ENCODE data around the gene ZNF428.

The ZNF428 gene

GRCh38 chr19:43564800-43565199 lies 54.6 kb downstream of the ZNF428 start:
- 94 to 95% methylated on average over 9 of the region's 9 CpGs for WGBS, 2 experiments
- peaks cover 4% of the 10 kb centered on the region for H3K36me3 ChIP-seq (ENCODE audit: control insufficient read depth, insufficient read depth, low read length)

GRCh38 chr19:43563816-43564457 lies 55.5 kb downstream of the ZNF428 start:
- no peak overlapping the region for H3K27ac ChIP-seq (ENCODE audit: insufficient read depth, low read depth, low read length, poor library complexity, severe bottlenecking)
- no peaks in the 10 kb centered on the region for H3K9me3 ChIP-seq (ENCODE audit: control insufficient read depth, low read length)
- 84 to 86% methylated on average over 10 of the region's 10 CpGs for WGBS, 2 experiments
- no peaks in the 10 kb centered on the region for H3K27me3 ChIP-seq (ENCODE audit: control insufficient read depth, insufficient read depth, low read length, poor library complexity, severe bottlenecking)
- peaks cover 4% of the 10 kb centered on the region for H3K36me3 ChIP-seq (ENCODE audit: control insufficient read depth, insufficient read depth, low read length)
- H3K4me1 ChIP-seq (ENCODE audit: control insufficient read depth, insufficient read depth, low read length), result no peaks in the 10 kb centered on the region
- H3K4me3 ChIP-seq (ENCODE audit: insufficient read depth, low read depth, low read length), result no peak overlapping the region

More at GRCh38 chr19:43564800-43565199, 54.6 kb downstream of the ZNF428 start:
- H3K4me1 ChIP-seq (ENCODE audit: control insufficient read depth, insufficient read depth, low read length), result no peaks in the 10 kb centered on the region
- H3K27ac ChIP-seq (ENCODE audit: insufficient read depth, low read depth, low read length, poor library complexity, severe bottlenecking), result no peak overlapping the region
- no peaks in the 10 kb centered on the region for H3K9me3 ChIP-seq (ENCODE audit: control insufficient read depth, low read length)
- H3K4me3 ChIP-seq (ENCODE audit: insufficient read depth, low read depth, low read length), result no peak overlapping the region
- H3K27me3 ChIP-seq (ENCODE audit: control insufficient read depth, insufficient read depth, low read length, poor library complexity, severe bottlenecking), result no peaks in the 10 kb centered on the region

DNA sequence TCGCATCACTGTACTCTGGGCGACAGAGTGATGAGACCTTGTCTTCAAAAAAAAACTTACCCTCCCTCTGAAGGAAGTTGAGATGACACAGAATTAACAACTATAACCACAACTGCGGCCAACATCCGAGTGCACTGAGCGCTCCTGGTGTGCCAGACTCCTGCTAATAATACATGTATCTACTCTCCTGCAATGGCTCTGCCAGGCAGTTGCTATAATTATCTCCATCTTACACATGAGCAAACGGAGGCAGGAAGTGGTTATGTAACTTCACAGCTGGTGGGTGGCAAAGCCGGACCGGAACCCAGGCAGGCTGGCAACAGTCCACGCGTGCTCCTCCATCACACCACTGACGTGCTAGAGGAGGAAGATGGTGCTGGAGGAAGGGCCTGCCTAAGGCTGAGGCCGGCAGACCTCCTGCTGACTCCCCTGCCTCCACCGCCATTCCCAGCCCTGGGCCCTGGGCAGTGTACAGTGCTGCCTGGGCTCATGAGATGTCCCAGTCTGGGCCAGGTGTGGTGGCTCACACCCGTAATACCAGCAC lies 56.7 kb downstream of the ZNF428 start:
- 93 to 96% methylated on average over 14 of the region's 14 CpGs for WGBS, 2 experiments
- no peaks in the 10 kb centered on the region for H3K27me3 ChIP-seq (ENCODE audit: control insufficient read depth, insufficient read depth, low read length, poor library complexity, severe bottlenecking)
- no peak overlapping the region for H3K27ac ChIP-seq (ENCODE audit: insufficient read depth, low read depth, low read length, poor library complexity, severe bottlenecking)

GRCh38 chr19:43562226-43562697 lies 57.2 kb downstream of the ZNF428 start:
- 92 to 95% methylated on average over 6 of the region's 6 CpGs for WGBS, 2 experiments

More for the DNA sequence above, 56.7 kb downstream of the ZNF428 start:
- no peaks in the 10 kb centered on the region for H3K4me1 ChIP-seq (ENCODE audit: control insufficient read depth, insufficient read depth, low read length)
- peaks cover 4% of the 10 kb centered on the region for H3K36me3 ChIP-seq (ENCODE audit: control insufficient read depth, insufficient read depth, low read length)
- no peaks in the 10 kb centered on the region for H3K9me3 ChIP-seq (ENCODE audit: control insufficient read depth, low read length)
- H3K4me3 ChIP-seq (ENCODE audit: insufficient read depth, low read depth, low read length), result no peak overlapping the region

GRCh38 chr19:43561139-43561970 lies 58.1 kb downstream of the ZNF428 start:
- Histone ChIP-seq H3K4me3 (ENCODE audit: insufficient read depth, low read depth, low read length) (no peak overlapping the region), H3K9me3 (ENCODE audit: control insufficient read depth, low read length) (no peaks in the 10 kb centered on the region), H3K27me3 (ENCODE audit: control insufficient read depth, insufficient read depth, low read length, poor library complexity, severe bottlenecking) (no peaks in the 10 kb centered on the region), H3K27ac (ENCODE audit: insufficient read depth, low read depth, low read length, poor library complexity, severe bottlenecking) (no peak overlapping the region), H3K4me1 (ENCODE audit: control insufficient read depth, insufficient read depth, low read length) (no peaks in the 10 kb centered on the region), H3K36me3 (ENCODE audit: control insufficient read depth, insufficient read depth, low read length) (peaks cover 4% of the 10 kb centered on the region)
- 95% methylated on average over 12 of the region's 12 CpGs for WGBS, 2 experiments

More at GRCh38 chr19:43562226-43562697, 57.2 kb downstream of the ZNF428 start:
- Histone ChIP-seq H3K27ac (ENCODE audit: insufficient read depth, low read depth, low read length, poor library complexity, severe bottlenecking) (no peak overlapping the region), H3K27me3 (ENCODE audit: control insufficient read depth, insufficient read depth, low read length, poor library complexity, severe bottlenecking) (no peaks in the 10 kb centered on the region), H3K9me3 (ENCODE audit: control insufficient read depth, low read length) (no peaks in the 10 kb centered on the region), H3K36me3 (ENCODE audit: control insufficient read depth, insufficient read depth, low read length) (peaks cover 4% of the 10 kb centered on the region), H3K4me1 (ENCODE audit: control insufficient read depth, insufficient read depth, low read length) (no peaks in the 10 kb centered on the region), H3K4me3 (ENCODE audit: insufficient read depth, low read depth, low read length) (no peak overlapping the region)

GRCh38 chr19:43560687-43561086 lies 58.7 kb downstream of the ZNF428 start:
- WGBS, 2 experiments, result 90 to 92% methylated on average over 6 of the region's 6 CpGs

More at GRCh38 chr19:43560687-43561086, 58.7 kb downstream of the ZNF428 start:
- Histone ChIP-seq H3K4me1 (ENCODE audit: control insufficient read depth, insufficient read depth, low read length) (no peaks in the 10 kb centered on the region), H3K27me3 (ENCODE audit: control insufficient read depth, insufficient read depth, low read length, poor library complexity, severe bottlenecking) (no peaks in the 10 kb centered on the region), H3K9me3 (ENCODE audit: control insufficient read depth, low read length) (no peaks in the 10 kb centered on the region), H3K4me3 (ENCODE audit: insufficient read depth, low read depth, low read length) (no peak overlapping the region), H3K36me3 (ENCODE audit: control insufficient read depth, insufficient read depth, low read length) (peaks cover 4% of the 10 kb centered on the region), H3K27ac (ENCODE audit: insufficient read depth, low read depth, low read length, poor library complexity, severe bottlenecking) (no peak overlapping the region)
